T-helper 9 cell (primary cell): ENCODE results near the gene WBP2.

Experiments
- DNase-seq: peaks from one replicate; pipeline ENCODE4 v3.0.0-alpha.2; 2020

WBP2 gene

GRCh38 chr17:75826561-75827307, 28.4 kb downstream of the WBP2 start:
- no peak for DNase-seq

DNA sequence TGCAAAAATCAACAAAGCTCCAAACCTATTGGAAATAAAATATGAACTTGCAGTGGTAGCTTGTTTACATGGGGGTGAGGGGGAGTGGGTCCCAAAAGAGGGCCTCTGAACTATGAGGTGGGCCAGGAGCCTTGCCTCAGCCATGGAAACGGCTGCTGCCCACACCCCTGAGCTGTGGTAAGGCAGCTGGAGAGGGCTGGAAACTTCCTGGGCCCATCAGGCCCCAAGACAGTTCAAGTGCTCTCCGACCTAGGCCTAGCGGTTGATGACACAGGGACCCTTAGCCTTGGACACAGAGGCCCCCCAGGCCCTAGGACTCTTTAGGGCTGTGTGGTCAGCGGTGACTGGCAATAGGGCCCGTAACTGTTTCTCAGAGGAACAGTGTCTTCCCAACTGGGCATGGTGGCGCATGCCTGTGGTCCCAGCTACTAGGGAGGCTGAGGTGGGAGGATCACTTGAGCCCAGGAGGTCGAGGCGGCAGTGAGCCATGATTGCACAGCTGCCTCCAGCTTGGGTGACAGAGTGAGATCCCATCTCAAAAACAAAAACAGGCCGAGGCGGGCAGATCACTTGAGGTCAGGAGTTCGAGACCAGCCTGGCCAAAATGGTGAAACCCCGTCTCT, 29.3 kb downstream of the WBP2 start:
- no peak for DNase-seq

- no peak for DNase-seq
These were observed 30.0 kb downstream of the WBP2 start for GRCh38 chr17:75825149-75825552.

DNA sequence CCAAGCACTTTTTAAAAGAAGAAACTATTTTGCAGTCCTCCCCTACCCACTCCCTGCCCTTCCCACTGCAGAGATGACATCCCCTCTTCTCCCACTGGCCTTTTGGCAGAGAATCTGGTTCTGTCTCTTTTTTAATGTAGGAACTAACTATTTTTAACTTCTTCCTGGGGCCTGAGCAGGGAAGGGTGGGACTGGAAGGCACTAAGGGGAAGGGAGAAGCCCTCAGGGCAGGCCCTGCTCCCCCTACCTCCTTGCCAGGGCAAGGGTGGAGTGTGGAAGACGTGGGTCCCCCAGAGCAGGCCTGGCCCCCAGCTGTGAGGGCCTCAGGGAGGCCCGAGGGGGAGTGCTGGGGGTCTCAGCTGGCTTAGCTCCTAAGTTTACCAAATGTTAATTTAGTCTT, 30.5 kb downstream of the WBP2 start:
- no peak for DNase-seq

- DNase-seq, result no peak
These were observed 31.0 kb downstream of the WBP2 start for GRCh38 chr17:75824050-75824552.

GRCh38 chr17:75823257-75824041, 31.7 kb downstream of the WBP2 start:
- no peak for DNase-seq

- DNase-seq, result no peak
These were observed 32.4 kb downstream of the WBP2 start for GRCh38 chr17:75822800-75823166.

DNA sequence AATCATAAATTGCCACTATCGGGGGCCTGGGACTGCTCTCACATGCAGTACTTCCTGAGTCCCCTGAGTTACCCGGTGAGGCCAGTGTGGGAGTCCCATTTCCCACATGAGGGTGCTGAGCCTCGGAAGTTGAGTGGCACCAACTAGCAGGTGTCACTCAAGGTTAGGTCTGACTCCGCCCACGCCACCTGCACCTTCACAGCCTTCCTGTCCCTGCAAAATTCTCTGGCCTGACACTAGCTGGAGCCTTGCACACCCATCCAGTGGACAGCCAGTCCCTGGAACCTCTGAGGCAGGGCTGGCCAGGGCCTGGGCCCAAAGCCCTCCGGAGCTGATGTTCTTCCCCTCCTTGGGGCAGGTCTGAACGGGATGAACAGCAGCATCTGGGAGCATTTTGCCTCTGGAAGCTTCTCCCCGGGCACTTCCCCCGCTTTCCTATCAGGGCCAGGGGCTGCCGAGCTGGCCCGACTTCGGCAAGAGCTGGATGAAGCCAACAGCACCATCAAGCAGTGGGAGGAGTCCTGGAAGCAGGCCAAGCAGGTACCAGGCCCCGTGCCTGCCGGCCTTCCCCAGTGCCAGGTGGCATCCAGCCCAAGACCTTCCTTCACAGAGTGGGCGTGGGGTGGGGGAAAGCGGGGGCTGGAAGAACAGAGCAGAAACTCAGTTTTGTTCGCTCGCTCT, 32.9 kb downstream of the WBP2 start:
- no peak for DNase-seq

DNA sequence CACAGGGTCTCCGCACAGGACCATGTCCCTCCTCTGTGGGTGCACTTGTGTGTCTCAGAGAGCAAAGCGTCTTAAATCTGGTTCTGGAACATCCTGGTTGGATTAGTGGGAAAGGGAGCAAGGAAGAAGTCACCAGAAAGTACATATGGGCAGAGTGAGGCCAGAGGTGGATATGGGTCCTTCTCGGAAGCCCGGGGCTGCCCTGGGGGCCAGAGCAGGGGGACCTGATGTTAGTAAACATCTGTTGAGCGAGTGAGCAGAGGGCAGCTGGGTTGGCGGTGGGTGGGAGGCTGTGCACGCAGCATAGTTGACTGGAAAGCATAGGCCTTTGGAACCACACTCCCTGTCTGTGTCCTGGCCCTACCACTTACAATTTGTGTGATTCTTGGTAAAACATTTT, 33.6 kb downstream of the WBP2 start:
- DNase-seq, result no peak

DNA sequence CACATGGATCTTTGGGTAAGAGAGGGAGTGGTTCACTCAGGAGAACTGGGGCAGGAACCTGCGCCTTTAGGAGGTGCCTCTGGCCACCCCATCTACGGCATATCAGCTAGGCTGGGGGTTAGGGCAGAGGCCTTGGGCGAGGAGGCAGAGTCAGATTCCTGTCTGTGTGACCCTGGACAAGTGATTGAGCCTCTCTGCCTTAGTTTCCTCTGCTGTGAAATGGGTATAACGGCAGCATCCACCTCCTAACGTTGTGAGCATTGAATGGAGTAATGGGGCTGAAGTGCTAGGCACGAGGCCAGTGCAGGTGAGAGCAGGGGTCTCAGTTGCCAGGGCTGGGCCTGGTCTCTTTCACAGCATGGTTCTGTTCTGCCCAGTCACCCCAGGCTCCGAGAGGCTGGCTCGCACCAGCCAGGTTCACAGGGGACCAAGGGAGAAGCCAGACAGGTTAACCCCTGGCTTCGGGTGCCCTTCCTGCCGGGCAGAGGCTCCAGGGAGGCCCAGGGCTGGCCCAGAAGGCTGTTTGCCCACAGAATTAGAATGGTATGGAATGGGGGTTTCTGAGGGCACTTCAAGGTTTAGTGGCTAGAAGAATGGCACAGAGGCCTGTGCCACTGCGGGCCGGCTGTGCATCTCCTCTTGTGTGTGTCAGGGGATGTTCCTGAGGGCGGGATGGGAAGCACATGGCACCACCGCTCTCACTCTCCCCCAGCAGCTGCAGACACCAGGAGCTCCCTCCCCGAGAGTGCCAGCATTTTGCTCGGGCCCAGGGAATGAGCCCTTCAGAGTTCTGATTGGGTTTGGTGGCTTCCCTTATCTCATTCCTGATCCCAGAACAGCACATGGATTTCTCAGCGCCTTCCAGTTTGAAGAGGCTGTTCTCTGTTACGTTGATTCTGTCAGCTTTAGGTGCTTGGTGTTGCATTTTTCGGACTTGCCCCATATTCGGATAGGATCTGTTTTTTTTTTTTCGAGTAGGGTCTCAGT, 34.7 kb downstream of the WBP2 start:
- DNase-seq, result no peak

DNA sequence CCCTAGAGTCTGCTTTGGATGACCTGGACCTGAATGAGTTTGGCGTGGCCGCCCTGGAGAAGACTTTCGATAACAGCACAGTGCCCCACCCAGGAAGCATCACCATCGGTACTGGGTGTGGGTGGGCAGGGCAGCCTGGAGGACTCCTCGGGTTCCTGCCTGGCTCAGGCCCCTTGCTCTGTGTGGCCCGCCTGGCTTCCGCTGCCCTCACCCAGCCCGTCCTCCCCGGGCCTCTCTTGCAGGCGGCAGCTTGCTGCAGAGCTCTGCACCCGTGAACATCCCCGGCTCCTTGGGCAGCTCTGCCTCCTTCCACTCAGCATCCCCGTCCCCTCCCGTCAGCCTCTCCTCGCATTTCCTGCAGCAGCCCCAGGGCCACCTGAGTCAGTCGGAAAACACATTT, 35.5 kb downstream of the WBP2 start:
- no peak for DNase-seq

DNA sequence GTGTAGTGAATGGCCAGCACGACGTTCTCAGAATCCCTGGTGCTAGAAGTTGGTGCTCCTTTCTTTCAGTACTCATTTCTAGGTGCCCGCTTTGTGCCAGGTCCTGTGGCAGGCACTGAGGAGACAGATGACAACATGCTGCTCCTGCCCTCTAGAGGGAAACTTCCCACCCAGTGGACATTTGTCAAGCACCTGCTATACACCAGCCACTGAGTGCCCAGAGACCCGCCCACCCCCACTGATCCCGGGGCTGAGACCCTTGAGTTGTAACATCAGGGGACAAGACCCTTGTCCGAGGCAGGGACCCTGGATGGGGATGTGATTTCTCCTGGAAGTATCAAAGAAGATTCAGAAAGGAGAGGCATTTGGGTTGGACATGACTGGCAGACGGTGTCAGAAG, 36.0 kb downstream of the WBP2 start:
- DNase-seq, result no peak

DNA sequence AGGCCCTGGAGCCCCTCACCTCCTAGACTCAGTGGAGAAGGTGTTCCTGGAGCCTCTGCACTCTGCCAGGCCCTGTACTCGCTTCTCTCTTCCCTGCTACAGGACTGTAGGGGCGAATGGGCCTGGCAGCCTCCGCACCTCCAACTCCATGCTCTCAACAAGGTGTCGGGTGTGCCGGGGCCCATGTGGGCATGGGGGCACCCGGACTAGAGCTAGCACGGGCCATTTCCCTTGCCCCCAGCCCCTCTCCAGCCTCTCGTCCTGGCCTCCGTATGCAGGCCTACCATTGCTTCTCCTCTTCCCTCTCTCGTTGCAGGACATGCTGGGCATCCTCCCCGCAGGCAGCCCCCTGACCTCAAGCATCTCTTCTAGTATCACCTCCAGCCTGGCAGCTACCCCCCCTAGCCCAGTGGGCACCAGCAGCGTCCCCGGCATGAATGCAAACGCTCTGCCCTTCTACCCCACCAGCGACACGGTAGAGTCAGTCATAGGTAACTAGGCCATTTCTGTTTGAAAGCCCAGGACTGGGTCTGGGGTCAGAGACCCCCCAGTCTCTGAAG, 36.7 kb downstream of the WBP2 start:
- DNase-seq, result no peak

DNA sequence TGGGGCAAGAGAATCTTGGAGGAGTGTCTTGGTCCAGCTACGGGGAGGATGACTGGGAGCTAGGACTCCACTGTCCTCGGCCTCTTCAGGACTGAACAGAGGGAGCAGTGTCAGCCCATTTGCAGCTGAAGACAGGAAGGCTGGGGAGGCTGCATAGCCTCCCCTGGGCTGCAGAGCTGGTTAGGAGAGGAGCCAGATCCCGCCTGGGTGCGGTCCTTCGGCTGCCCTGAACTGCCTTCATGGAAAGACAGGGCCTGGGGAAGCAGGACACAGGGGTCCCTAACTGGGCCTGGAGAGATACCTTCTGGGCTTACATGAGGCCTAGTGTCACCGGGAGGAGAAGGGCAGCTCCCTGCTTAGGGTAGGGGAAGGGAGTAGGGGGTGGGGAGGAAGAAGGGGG, 37.6 kb downstream of the WBP2 start:
- DNase-seq, result no peak

GRCh38 chr17:75816693-75817092, 38.4 kb downstream of the WBP2 start:
- no peak for DNase-seq

GRCh38 chr17:75815399-75815798, 39.7 kb downstream of the WBP2 start:
- no peak for DNase-seq

DNA sequence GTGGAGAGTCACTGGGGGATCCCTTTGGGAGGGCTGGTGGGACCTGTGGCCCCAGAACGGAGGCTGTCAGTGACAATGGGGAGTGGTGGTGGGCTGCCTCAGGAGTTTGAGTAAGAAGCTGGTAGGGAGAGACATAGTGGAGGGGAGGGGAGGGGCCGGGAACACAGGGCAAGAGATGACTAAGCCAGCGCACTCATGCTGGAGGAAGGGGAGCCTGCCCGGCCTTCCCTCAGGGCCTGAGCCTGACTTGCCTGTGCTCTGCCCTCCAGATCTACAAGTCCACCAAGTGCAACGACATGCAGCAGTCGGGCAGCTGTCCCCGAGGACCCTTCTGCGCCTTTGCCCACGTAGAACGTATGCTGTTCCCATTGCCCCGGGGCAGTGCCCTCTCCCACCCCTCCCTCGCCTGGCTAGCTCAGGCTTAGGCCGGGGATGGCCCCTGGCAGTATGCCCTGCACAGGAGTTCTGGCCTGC, 40.2 kb downstream of the WBP2 start:
- no peak for DNase-seq

GRCh38 chr17:75814021-75814395, 41.1 kb downstream of the WBP2 start:
- DNase-seq, result no peak

- no peak for DNase-seq
These were observed 41.8 kb downstream of the WBP2 start for GRCh38 chr17:75813081-75814020.
